Measurements from ENCODE around the gene FARSA.
"Not testable (repeated sequence)": the region's sequence is repeated elsewhere in the genome, so short reads cannot be mapped to it uniquely, and the experiment has no call there.

Gene FARSA

DNA sequence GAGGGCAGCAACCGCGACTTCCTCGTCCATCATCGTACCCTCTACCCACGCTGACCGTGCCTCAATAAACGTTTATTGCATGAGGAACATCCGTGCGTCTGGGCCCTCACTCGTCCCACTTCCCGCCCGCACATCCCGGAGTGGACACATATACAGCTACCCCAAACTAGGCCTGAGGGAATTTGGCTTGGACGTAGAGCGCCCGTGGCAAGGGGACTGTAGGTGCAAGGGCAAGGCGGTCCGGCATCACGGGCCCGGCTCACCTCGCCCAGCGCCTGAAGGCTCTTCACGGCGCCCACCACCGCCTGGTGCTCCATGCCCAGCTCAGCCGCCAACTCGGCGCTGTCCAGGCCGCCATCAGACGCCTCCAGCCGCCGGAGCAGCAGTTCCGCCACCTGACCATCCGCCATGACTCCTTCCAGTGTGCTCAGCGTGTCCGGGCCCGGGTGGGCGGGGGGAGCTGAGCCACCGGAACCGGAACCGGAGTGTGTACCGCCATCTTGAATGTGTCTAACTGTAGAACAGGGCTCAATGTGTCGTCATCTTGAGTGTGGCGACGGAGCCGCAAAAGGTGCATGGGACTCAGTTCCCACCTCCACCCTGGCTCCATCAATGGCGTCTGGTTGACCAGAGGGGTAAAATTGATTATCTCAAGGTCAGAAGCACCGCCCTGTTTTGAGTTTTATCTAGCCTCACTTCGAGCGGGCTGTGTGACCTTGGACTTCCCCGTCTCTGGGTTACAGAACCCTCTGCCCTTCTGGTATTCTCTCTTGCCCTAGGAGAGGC, at the start of gene FARSA:
Gene FARSA, minus strand, starts transcription at position 425 of the 786 bp plus-strand sequence. Its CDS starts 15 bp downstream, at position 410.
- peak within 1 kb of the TSS; percentile 99 for H3K4me3 ChIP-seq (ENCODE audit: low read length)
- peak; percentile 94 for DNase-seq (ENCODE audit: low read depth)

DNA sequence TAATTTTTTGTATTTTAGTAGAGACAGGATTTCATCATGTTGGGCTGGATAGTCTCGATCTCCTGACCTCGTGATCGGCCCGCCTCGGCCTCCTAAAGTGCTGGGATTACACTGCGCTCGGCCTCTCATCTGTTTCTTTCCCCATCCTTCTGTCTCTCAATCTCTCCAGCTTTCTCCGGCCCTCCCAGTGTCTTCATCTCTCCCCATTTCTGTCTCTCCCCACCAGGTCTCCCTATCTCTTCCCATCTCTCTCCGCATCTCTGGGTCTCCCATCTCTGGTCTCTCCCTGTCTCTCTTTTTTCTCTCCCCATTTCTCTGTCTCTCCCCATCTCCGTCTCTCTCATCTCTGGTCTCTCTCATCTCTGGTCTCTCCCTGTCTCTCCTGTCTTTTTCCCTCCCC, 49.6 kb upstream of the FARSA start:
- no peak for TF ChIP-seq CTCF (IDR thresholded peaks at IDR 0.05; ENCODE audit: insufficient read depth, low read depth, low read length, missing control alignments)
- no peak overlapping the region for H3K4me3 ChIP-seq (ENCODE audit: low read length)
- no peak for DNase-seq (ENCODE audit: low read depth)

More for the DNA sequence above, at the start of gene FARSA:
- TF ChIP-seq CTCF (IDR thresholded peaks at IDR 0.05; ENCODE audit: insufficient read depth, low read depth, low read length, missing control alignments) = no peak

DNA sequence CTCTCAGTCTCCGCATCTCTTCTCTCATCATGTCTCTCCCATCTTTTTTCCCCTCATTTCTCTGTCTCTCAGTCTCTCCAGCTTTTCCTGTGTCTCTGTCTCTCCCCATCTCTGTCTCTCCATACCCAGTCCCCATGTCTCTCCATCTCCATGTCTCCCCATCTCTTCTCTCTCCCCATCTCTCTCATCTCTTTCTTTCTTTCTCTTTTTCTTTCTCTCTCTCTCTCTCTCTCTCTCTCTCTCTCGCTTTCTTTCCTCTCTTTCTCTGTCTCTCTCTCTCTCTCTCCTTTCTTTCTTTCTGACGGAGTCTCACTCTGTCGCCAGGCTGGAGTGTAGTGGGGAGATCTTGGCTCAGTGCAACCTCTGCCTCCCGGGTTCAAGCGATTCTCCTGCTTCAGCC, 49.1 kb upstream of the FARSA start:
- TF ChIP-seq CTCF (IDR thresholded peaks at IDR 0.05; ENCODE audit: insufficient read depth, low read depth, low read length, missing control alignments) = no peak
- H3K4me3 ChIP-seq (ENCODE audit: low read length) = no peak overlapping the region
- DNase-seq (ENCODE audit: low read depth) = no peak

GRCh38 chr19:12979974-12980373, 46.5 kb upstream of the FARSA start:
- no peak for TF ChIP-seq CTCF (IDR thresholded peaks at IDR 0.05; ENCODE audit: insufficient read depth, low read depth, low read length, missing control alignments)
- DNase-seq (ENCODE audit: low read depth) = no peak

DNA sequence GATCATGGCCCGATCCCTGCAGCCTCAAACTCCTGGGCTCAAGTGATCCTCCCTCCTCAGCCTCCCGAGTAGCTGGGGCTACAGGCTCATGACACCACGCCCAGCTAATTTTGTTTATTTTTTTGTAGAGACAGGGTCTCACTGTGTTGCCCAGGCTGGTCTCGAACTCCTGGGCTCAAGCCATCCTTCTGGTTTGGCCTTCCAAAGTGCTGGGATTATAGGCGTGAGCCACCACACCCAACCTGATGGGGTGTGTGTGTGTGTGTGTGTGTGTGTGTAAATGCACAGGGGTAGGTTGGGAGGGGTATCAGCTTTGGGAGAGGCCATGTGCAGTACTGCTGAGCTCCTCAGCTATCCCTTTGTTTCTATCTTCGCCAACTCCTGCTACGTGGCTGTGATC, 42.6 kb upstream of the FARSA start:
- not testable (repeated sequence) for DNase-seq (ENCODE audit: low read depth); H3K4me3 ChIP-seq (ENCODE audit: low read length)

More at GRCh38 chr19:12979974-12980373, 46.5 kb upstream of the FARSA start:
- no peak overlapping the region for H3K4me3 ChIP-seq (ENCODE audit: low read length)

- DNase-seq (ENCODE audit: low read depth) = no peak
- TF ChIP-seq CTCF (IDR thresholded peaks at IDR 0.05; ENCODE audit: insufficient read depth, low read depth, low read length, missing control alignments) = no peak
Observed at GRCh38 chr19:12975221-12975741, 41.8 kb upstream of the FARSA start.

DNA sequence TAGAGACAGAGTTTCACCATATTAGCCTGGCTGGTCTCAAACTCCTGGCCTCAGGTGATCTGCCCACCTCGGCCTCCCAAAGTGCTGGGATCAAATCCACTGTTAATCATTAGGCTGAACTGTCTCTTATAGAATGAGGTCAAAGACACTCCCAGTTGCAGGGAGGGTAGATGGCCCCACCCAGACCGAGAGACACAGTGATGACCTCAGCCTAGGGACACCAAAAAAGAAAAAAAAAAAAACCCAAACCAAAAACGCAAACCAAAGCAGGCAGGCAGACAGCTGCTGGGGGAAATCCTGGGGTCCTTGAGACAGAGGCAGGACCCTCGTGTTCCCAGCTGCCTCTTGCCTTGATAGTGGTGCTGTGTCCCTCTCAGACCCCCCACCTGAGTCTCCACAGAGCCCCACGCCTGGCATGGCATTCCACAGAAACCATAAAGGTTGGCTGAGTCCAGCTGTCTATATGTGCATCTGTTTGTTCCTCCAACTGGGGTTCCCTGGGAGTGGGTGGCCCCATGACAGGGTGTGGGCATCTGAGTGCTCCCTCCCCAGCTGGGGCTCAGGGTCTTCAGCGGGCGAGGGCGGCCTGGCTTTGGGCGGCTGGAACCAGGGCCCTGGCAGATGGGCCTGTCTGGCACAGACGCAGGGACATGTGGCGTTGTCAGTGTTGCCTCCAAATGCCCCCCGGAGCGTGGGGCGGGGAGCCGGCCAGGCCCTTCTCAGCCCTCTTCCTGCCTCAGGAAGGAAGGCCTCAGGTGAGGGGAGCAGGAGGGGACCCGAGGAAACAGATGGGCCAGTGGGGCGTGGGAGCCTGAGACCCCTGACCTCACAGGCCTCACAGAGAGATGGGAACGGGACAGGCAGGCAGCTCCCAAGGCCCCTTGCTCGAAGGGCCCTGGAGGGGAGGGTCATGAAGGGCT, 41.0 kb upstream of the FARSA start:
- DNase-seq (ENCODE audit: low read depth) = no peak
- TF ChIP-seq CTCF (IDR thresholded peaks at IDR 0.05; ENCODE audit: insufficient read depth, low read depth, low read length, missing control alignments) = no peak
- no peak overlapping the region for H3K4me3 ChIP-seq (ENCODE audit: low read length)

More at GRCh38 chr19:12975221-12975741, 41.8 kb upstream of the FARSA start:
- H3K4me3 ChIP-seq (ENCODE audit: low read length) = no peak overlapping the region
